ENCODE data around the gene ARHGAP25.

The ARHGAP25 gene

GRCh38 chr2:68805025-68805424 lies 70.4 kb downstream of the ARHGAP25 start:
- H3K36me3 ChIP-seq: peaks cover 80 to 100% (median 93%) of the 10 kb centered on the region in 11 experiments
- H3K4me3 ChIP-seq: no peak overlapping the region
- H3K9ac ChIP-seq: no peak overlapping the region
- peak overlapping the region in 10 of 11 experiments; percentile 11 to 95 (median 88); a peak in 16 of 22 replicates for H3K4me2 ChIP-seq
- H3K9me3 ChIP-seq (replicated peaks in 1 of 11): no peaks in the 10 kb centered on the region
- TF ChIP-seq Cebpa-rat (IDR thresholded peaks at IDR 0.05): no peak
- peak overlapping the region in 7 of 11 experiments; percentile 22 to 96 (median 45); a peak in 10 of 22 replicates for H3K27ac ChIP-seq
- H4K20me1 ChIP-seq: no peaks in the 10 kb centered on the region
- peaks cover 55 to 94% (median 75%) of the 10 kb centered on the region in 10 experiments for H3K4me1 ChIP-seq
- H3K27me3 ChIP-seq: no peaks in the 10 kb centered on the region

GRCh38 chr2:68806511-68807109 lies 72.0 kb downstream of the ARHGAP25 start:
- Histone ChIP-seq H3K9ac (peak overlapping the region in 2 of 11 experiments; percentile 69 to 83; a peak in 3 of 22 replicates), H3K4me3 (no peak overlapping the region; a peak in 1 of 20 replicates), H4K20me1 (no peaks in the 10 kb centered on the region), H3K9me3 (replicated peaks in 1 of 11) (no peaks in the 10 kb centered on the region), H3K27ac (peak overlapping the region in 10 of 11 experiments; percentile 47 to 98 (median 86); a peak in 19 of 22 replicates), H3K27me3 (no peaks in the 10 kb centered on the region), H3K4me1 (peaks cover 71 to 95% (median 85%) of the 10 kb centered on the region in 10 experiments), H3K4me2 (peak overlapping the region; percentile 75 to 95 (median 88); a peak in 21 of 22 replicates), H3K36me3 (peaks cover 79 to 100% (median 86%) of the 10 kb centered on the region in 11 experiments)
- no peak for TF ChIP-seq Cebpa-rat (IDR thresholded peaks at IDR 0.05)

DNA sequence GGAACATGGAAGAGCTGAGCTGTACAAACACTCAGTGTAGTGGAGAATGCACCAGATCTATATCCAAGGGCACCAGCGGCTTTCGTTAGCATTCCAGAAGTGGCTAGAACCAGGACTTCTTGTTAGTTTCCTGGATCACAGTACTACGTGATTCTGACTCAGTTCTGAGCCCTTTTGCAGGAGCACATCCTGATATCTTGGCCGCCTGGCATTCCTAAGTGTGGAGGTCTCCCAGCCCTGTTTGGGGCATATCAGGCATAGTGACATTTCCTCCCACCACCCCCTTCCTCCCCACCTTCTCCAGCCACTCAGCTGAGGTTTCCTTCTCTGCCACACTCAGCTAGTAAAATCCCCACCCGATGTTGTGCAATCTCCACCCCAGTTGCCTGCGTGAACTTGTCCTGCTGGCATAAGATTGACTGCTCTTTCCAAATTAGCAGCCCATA lies 73.2 kb downstream of the ARHGAP25 start:
- Histone ChIP-seq H3K36me3 (peaks cover 82 to 100% (median 89%) of the 10 kb centered on the region in 11 experiments), H3K4me3 (peak overlapping the region in 7 of 10 experiments; percentile 0 to 37 (median 23); a peak in 11 of 20 replicates), H3K4me2 (peak overlapping the region; percentile 75 to 95 (median 88)), H3K9ac (peak overlapping the region; percentile 7 to 88 (median 69); a peak in 17 of 22 replicates), H3K27me3 (no peaks in the 10 kb centered on the region), H3K9me3 (replicated peaks in 1 of 11) (no peaks in the 10 kb centered on the region), H3K4me1 (peaks cover 83 to 98% (median 89%) of the 10 kb centered on the region in 10 experiments), H3K27ac (peak overlapping the region; percentile 6 to 98 (median 84); a peak in 21 of 22 replicates), H4K20me1 (no peaks in the 10 kb centered on the region)
- peak; percentile 77 to 99 (median 95) for TF ChIP-seq Cebpa-rat (IDR thresholded peaks at IDR 0.05)

GRCh38 chr2:68809324-68810240 lies 75.0 kb downstream of the ARHGAP25 start:
- Histone ChIP-seq H3K36me3 (peaks cover 82 to 100% (median 90%) of the 10 kb centered on the region in 11 experiments), H3K9me3 (replicated peaks in 1 of 11) (no peaks in the 10 kb centered on the region), H3K9ac (peak overlapping the region; percentile 16 to 88 (median 69); a peak in 17 of 22 replicates), H3K4me2 (peak overlapping the region; percentile 75 to 95 (median 88)), H3K4me1 (peaks cover 86 to 91% (median 88%) of the 10 kb centered on the region in 10 experiments), H3K4me3 (peak overlapping the region in 6 of 10 experiments; percentile 8 to 46 (median 26); a peak in 9 of 20 replicates), H3K27ac (peak overlapping the region; percentile 45 to 98 (median 84); a peak in 21 of 22 replicates), H4K20me1 (no peaks in the 10 kb centered on the region), H3K27me3 (no peaks in the 10 kb centered on the region)
- peak in 4 of 11 experiments; percentile 25 to 66 (median 40); a peak in 2 of 22 replicates for TF ChIP-seq Cebpa-rat (IDR thresholded peaks at IDR 0.05)

DNA sequence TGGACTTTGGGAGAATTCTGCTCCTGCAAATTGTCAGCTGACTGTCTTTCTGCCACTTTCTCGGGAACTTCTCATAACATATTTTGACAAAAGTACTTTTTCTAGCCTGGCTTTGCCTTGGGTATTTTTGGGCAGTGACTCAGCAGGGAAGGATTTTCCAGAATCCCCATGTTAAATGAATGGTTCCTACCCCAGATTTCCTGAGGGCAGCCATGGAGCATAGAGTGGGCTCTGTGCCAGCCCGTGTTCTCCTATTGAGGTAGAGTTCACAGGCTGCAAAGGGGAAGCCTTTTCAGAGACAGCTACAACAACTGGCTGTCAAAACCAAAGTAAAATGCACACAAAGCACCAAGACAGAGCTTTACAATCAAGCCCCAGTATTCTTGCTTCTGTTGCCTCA lies 76.8 kb downstream of the ARHGAP25 start:
- H4K20me1 ChIP-seq: no peaks in the 10 kb centered on the region
- peaks cover 84 to 100% (median 90%) of the 10 kb centered on the region in 11 experiments for H3K36me3 ChIP-seq
- H3K9ac ChIP-seq: peak overlapping the region in 5 of 11 experiments; percentile 9 to 88 (median 83); a peak in 8 of 22 replicates
- no peak for TF ChIP-seq Cebpa-rat (IDR thresholded peaks at IDR 0.05)
- H3K4me1 ChIP-seq: peaks cover 70 to 82% (median 75%) of the 10 kb centered on the region in 10 experiments
- H3K4me2 ChIP-seq: peak overlapping the region; percentile 60 to 95 (median 87)
- H3K9me3 ChIP-seq (replicated peaks in 1 of 11): no peaks in the 10 kb centered on the region
- H3K27me3 ChIP-seq: no peaks in the 10 kb centered on the region
- H3K27ac ChIP-seq: peak overlapping the region in 10 of 11 experiments; percentile 10 to 98 (median 86); a peak in 20 of 22 replicates
- no peak overlapping the region for H3K4me3 ChIP-seq

GRCh38 chr2:68812251-68812650 lies 77.6 kb downstream of the ARHGAP25 start:
- Histone ChIP-seq H3K4me3 (no peak overlapping the region), H3K27ac (peak overlapping the region in 7 of 11 experiments; percentile 21 to 98 (median 90); a peak in 12 of 22 replicates), H3K4me1 (peaks cover 63 to 76% (median 68%) of the 10 kb centered on the region in 10 experiments), H3K9me3 (replicated peaks in 1 of 11) (no peaks in the 10 kb centered on the region), H3K36me3 (peaks cover 84 to 100% (median 91%) of the 10 kb centered on the region in 11 experiments), H3K27me3 (no peaks in the 10 kb centered on the region), H3K9ac (peak overlapping the region in 2 of 11 experiments; percentile 6 to 87; a peak in 2 of 22 replicates), H4K20me1 (no peaks in the 10 kb centered on the region), H3K4me2 (peak overlapping the region; percentile 12 to 95 (median 85); a peak in 20 of 22 replicates)
- no peak for TF ChIP-seq Cebpa-rat (IDR thresholded peaks at IDR 0.05)

- H3K36me3 ChIP-seq: peaks cover 85 to 100% (median 92%) of the 10 kb centered on the region in 11 experiments
- H3K9ac ChIP-seq: no peak overlapping the region
- no peaks in the 10 kb centered on the region for H4K20me1 ChIP-seq
- H3K27ac ChIP-seq: peak overlapping the region in 5 of 11 experiments; percentile 33 to 98 (median 48); a peak in 5 of 22 replicates
- TF ChIP-seq Cebpa-rat (IDR thresholded peaks at IDR 0.05): no peak
- peaks cover 56 to 70% (median 62%) of the 10 kb centered on the region in 10 experiments for H3K4me1 ChIP-seq
- no peaks in the 10 kb centered on the region for H3K9me3 ChIP-seq (replicated peaks in 1 of 11)
- no peak overlapping the region for H3K4me3 ChIP-seq
- no peaks in the 10 kb centered on the region for H3K27me3 ChIP-seq
- H3K4me2 ChIP-seq: peak overlapping the region in 4 of 11 experiments; percentile 85 to 95 (median 90); a peak in 6 of 22 replicates
These were observed 79.0 kb downstream of the ARHGAP25 start for GRCh38 chr2:68813596-68813995.

- H3K4me3 ChIP-seq: no peak overlapping the region
- H3K27me3 ChIP-seq: no peaks in the 10 kb centered on the region
- peaks cover 97 to 100% (median 99%) of the 10 kb centered on the region in 11 experiments for H3K36me3 ChIP-seq
- peak overlapping the region in 8 of 11 experiments; percentile 17 to 48 (median 45); a peak in 11 of 22 replicates for H3K27ac ChIP-seq
- H3K4me2 ChIP-seq: peak overlapping the region in 7 of 11 experiments; percentile 3 to 47 (median 10); a peak in 7 of 22 replicates
- H3K9me3 ChIP-seq (replicated peaks in 1 of 11): peaks cover 0 to 3% (median 0%) of the 10 kb centered on the region in 11 experiments; a peak in 3 of 22 replicates
- TF ChIP-seq Cebpa-rat (IDR thresholded peaks at IDR 0.05): no peak
- no peaks in the 10 kb centered on the region for H4K20me1 ChIP-seq
- H3K4me1 ChIP-seq: peaks cover 19 to 36% (median 25%) of the 10 kb centered on the region in 10 experiments
- no peak overlapping the region for H3K9ac ChIP-seq
These were observed 82.7 kb downstream of the ARHGAP25 start for GRCh38 chr2:68817306-68817705.
